Mesenchymal stem cell (in vitro differentiated cells and primary cell): ENCODE data around the gene EDA.

Experiments
- DNase-seq: peaks from one replicate; pipeline ENCODE4 v3.0.0-alpha.2; 2013
- H2AFZ ChIP-seq: one replicate; pipeline ENCODE4 v1.6.1; 2013; ENCODE audit warnings: low read depth, mild to moderate bottlenecking, control low read depth, inconsistent platforms, low read length, moderate library complexity
- H2AK5ac ChIP-seq: 2 replicates; pipeline ENCODE4 v1.6.1; 2013; ENCODE audit warnings: low read length, moderate library complexity, mild to moderate bottlenecking, inconsistent platforms; ENCODE audit not compliant: severe bottlenecking
- H2BK120ac ChIP-seq: one replicate; pipeline ENCODE4 v1.6.1; 2013; ENCODE audit warnings: low read depth, mild to moderate bottlenecking, inconsistent platforms, low read length, moderate library complexity
- H2BK12ac ChIP-seq, 2 experiments: one replicate each; pipeline ENCODE4 v1.6.1; 2013; ENCODE audit warnings: inconsistent platforms in 2 of 2, low read length in 2 of 2, mild to moderate bottlenecking in 2 of 2, moderate library complexity in 2 of 2, control low read depth in 1 of 2
- H2BK15ac ChIP-seq: one replicate; pipeline ENCODE4 v1.6.1; 2013; ENCODE audit warnings: mild to moderate bottlenecking, low read depth, inconsistent platforms; ENCODE audit not compliant: poor library complexity, severe bottlenecking
- H2BK5ac ChIP-seq: 2 replicates; pipeline ENCODE4 v1.6.1; 2013; ENCODE audit warnings: low read depth, mild to moderate bottlenecking, low read length, control low read depth, inconsistent platforms; ENCODE audit not compliant: poor library complexity, severe bottlenecking
- H3K14ac ChIP-seq, 2 experiments: one replicate each; pipeline ENCODE4 v1.6.1; 2013; ENCODE audit warnings: inconsistent platforms in 2 of 2, low read length in 2 of 2, control low read depth in 1 of 2, mild to moderate bottlenecking in 1 of 2, moderate library complexity in 1 of 2
- H3K18ac ChIP-seq, 2 experiments: one replicate each; pipeline ENCODE4 v1.6.1; 2013; ENCODE audit warnings: inconsistent platforms in 2 of 2, low read length in 2 of 2, control low read depth in 1 of 2, low read depth in 1 of 2, mild to moderate bottlenecking in 1 of 2
- H3K23ac ChIP-seq, 2 experiments: one replicate each; pipeline ENCODE4 v1.6.1; 2013; ENCODE audit warnings: inconsistent platforms in 2 of 2, low read length in 2 of 2, mild to moderate bottlenecking in 2 of 2, moderate library complexity in 2 of 2, control low read depth in 1 of 2
- H3K27ac ChIP-seq: 2 replicates; pipeline ENCODE4 v1.5.1; 2013; ENCODE audit warnings: mild to moderate bottlenecking, moderate library complexity, low read length, control low read depth, inconsistent platforms; ENCODE audit not compliant: poor library complexity, severe bottlenecking
- H3K27me3 ChIP-seq, 2 experiments: 2 replicates each; pipeline versions ENCODE4 v1.6.1 to v1.7.0; 2013; ENCODE audit warnings: low read length in 2 of 2, mild to moderate bottlenecking in 2 of 2, moderate library complexity in 2 of 2, control low read depth in 1 of 2, inconsistent platforms in 1 of 2; ENCODE audit not compliant: control insufficient read depth in 1 of 2, insufficient read depth in 1 of 2
- H3K36me3 ChIP-seq, 2 experiments: 2 replicates each; pipeline versions ENCODE4 v1.6.1 to v1.7.0; 2013; ENCODE audit warnings: low read length in 2 of 2, control low read depth in 1 of 2, inconsistent platforms in 1 of 2, low read depth in 1 of 2, mild to moderate bottlenecking in 1 of 2; ENCODE audit not compliant: insufficient read depth in 2 of 2, control insufficient read depth in 1 of 2
- H3K4ac ChIP-seq, 2 experiments: one replicate each; pipeline ENCODE4 v1.6.1; 2013; ENCODE audit warnings: inconsistent platforms in 2 of 2, low read length in 2 of 2, mild to moderate bottlenecking in 2 of 2, moderate library complexity in 2 of 2, control low read depth in 1 of 2, low read depth in 1 of 2
- H3K4me1 ChIP-seq: 2 replicates; pipeline ENCODE4 v1.6.1; 2013; ENCODE audit warnings: low read depth, low read length, control low read depth; ENCODE audit not compliant: control insufficient read depth, insufficient read depth
- H3K4me2 ChIP-seq: 2 replicates; pipeline ENCODE4 v1.6.1; 2013; ENCODE audit warnings: low read length, mild to moderate bottlenecking, inconsistent platforms; ENCODE audit not compliant: poor library complexity, severe bottlenecking
- H3K4me3 ChIP-seq, 2 experiments: 2 replicates each; pipeline versions ENCODE4 v1.5.1 to v1.7.0; 2013; ENCODE audit warnings: low read length in 2 of 2, mild to moderate bottlenecking in 2 of 2, control low read depth in 1 of 2, low read depth in 1 of 2; ENCODE audit not compliant: insufficient read depth in 1 of 2
- H3K79me1 ChIP-seq: replicated peaks from 2 replicates; pipeline ENCODE4 v1.6.1; 2013; ENCODE audit warnings: mild to moderate bottlenecking, control low read depth, low read length, inconsistent platforms; ENCODE audit not compliant: poor library complexity, severe bottlenecking
- H3K9ac ChIP-seq: 2 replicates; pipeline ENCODE4 v1.7.0; 2013; ENCODE audit warnings: mild to moderate bottlenecking, low read length, moderate library complexity
- H3K9me3 ChIP-seq: 2 replicates; pipeline ENCODE4 v1.7.0; 2013; ENCODE audit warnings: mild to moderate bottlenecking, low read length; ENCODE audit not compliant: control insufficient read depth
- H4K8ac ChIP-seq: one replicate; pipeline ENCODE4 v1.6.1; 2013; ENCODE audit warnings: inconsistent platforms, mild to moderate bottlenecking, low read length, moderate library complexity
- H4K91ac ChIP-seq: one replicate; pipeline ENCODE4 v1.6.1; 2013; ENCODE audit warnings: mild to moderate bottlenecking, low read length, inconsistent platforms
- WGBS: methylation state at CpG from one replicate; pipeline ENCODE4 v1.1.7; 2013; ENCODE audit warnings: mixed read lengths; 5-methylcytosine and 5-hydroxymethylcytosine counted together

The EDA gene

DNA sequence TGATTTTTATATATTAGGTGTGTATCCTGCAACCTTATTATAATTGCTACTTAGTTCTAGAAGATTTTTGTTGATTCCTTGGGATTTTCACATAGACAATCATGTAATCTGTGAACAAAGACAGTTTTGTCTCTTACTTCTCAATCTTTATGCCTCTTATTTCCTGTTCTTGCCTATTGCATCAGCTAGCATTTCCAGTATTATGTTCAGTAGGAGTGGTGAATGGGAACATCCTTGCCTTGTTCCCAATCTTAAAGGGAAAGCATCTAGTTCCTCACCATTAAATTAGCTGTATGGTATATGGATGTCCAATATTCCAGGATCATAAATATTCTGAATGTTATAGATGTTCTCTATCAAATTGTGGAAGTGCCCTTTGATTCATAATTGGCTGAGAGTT, 392.0 kb downstream of the EDA start:
- no peak overlapping the region for H4K91ac ChIP-seq
- H2BK5ac ChIP-seq: no peak overlapping the region
- no peak overlapping the region for H3K9ac ChIP-seq
- peaks cover 0 to 25% of the 10 kb centered on the region in 2 experiments for H3K27me3 ChIP-seq
- H3K4me2 ChIP-seq: no peak overlapping the region
- no peak overlapping the region for H3K23ac ChIP-seq
- no peaks in the 10 kb centered on the region for H3K36me3 ChIP-seq
- H4K8ac ChIP-seq: no peak overlapping the region
- no peak overlapping the region for H3K27ac ChIP-seq
- H3K18ac ChIP-seq: no peak overlapping the region
- no peak overlapping the region for H2AK5ac ChIP-seq
- H3K14ac ChIP-seq: no peak overlapping the region
- no peak overlapping the region for H3K4ac ChIP-seq
- no peaks in the 10 kb centered on the region for H3K4me1 ChIP-seq
- H2BK15ac ChIP-seq: no peak overlapping the region
- no peak overlapping the region for H2AFZ ChIP-seq
- no peak overlapping the region for H3K4me3 ChIP-seq
- no peak for DNase-seq
- no peak overlapping the region for H2BK12ac ChIP-seq
- no peak overlapping the region for H2BK120ac ChIP-seq
- H3K9me3 ChIP-seq: no peaks in the 10 kb centered on the region
- no peaks in the 10 kb centered on the region for H3K79me1 ChIP-seq

DNA sequence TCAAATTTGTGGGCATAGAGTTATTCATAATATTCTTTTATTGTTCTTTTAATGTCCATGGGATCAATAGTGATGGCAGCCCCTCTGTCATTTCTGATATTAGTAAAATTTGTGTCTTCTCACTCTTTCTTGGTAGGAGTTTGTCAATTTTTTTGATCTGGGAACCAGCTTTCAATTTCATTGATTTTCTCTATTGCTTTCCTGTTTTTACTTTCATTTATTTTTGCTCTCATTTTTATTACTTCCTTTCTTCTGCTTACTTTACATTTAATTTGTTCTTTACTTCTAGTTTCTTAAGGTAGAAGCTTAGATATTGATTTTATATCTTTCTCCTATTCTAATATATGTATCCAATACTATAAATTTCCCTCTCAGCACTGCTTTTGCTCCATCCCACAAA, 393.1 kb downstream of the EDA start:
- Histone ChIP-seq H3K23ac (no peak overlapping the region), H3K27me3 (peaks cover 0 to 30% of the 10 kb centered on the region in 2 experiments), H3K4ac (no peak overlapping the region), H3K36me3 (no peaks in the 10 kb centered on the region), H3K4me2 (no peak overlapping the region), H2AK5ac (no peak overlapping the region), H3K14ac (no peak overlapping the region), H2BK15ac (no peak overlapping the region), H2AFZ (no peak overlapping the region), H2BK12ac (no peak overlapping the region), H4K91ac (no peak overlapping the region), H3K79me1 (no peaks in the 10 kb centered on the region), H3K4me3 (no peak overlapping the region), H3K27ac (no peak overlapping the region), H4K8ac (no peak overlapping the region), H3K18ac (no peak overlapping the region), H3K4me1 (no peaks in the 10 kb centered on the region), H3K9me3 (no peaks in the 10 kb centered on the region), H3K9ac (no peak overlapping the region), H2BK5ac (no peak overlapping the region), H2BK120ac (no peak overlapping the region)
- no peak for DNase-seq

DNA sequence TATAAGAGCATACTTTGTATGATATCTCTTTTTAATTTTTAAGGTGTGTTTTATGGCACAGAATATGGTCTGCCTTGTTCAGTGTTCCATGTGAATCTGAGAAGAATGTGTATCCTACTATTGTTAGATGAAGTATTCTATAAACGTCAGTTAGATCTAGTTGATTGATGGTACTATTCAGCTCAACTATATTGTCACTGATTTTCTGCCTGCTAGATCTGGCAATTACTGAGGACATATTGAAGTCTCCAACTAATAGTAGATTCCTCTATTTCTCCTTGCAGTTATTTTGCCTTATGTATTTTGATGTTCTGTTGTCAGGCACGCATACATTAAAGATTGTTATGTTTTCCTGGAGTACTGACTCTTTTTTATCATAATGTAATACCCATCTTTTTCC, 394.1 kb downstream of the EDA start:
- Histone ChIP-seq H3K36me3 (no peaks in the 10 kb centered on the region), H3K4me2 (no peak overlapping the region), H3K27ac (no peak overlapping the region), H3K14ac (no peak overlapping the region), H2BK12ac (no peak overlapping the region), H3K23ac (no peak overlapping the region), H3K18ac (no peak overlapping the region), H2BK120ac (no peak overlapping the region), H2BK15ac (no peak overlapping the region), H2AFZ (no peak overlapping the region), H3K27me3 (peaks cover 0 to 38% of the 10 kb centered on the region in 2 experiments), H3K9me3 (no peaks in the 10 kb centered on the region), H3K4ac (no peak overlapping the region), H4K91ac (no peak overlapping the region), H3K4me1 (no peaks in the 10 kb centered on the region), H3K79me1 (no peaks in the 10 kb centered on the region), H4K8ac (no peak overlapping the region), H2BK5ac (no peak overlapping the region), H2AK5ac (no peak overlapping the region), H3K9ac (no peak overlapping the region), H3K4me3 (no peak overlapping the region)
- no peak for DNase-seq
- WGBS: no CpG with 5 or more reads among the region's 2 CpGs

DNA sequence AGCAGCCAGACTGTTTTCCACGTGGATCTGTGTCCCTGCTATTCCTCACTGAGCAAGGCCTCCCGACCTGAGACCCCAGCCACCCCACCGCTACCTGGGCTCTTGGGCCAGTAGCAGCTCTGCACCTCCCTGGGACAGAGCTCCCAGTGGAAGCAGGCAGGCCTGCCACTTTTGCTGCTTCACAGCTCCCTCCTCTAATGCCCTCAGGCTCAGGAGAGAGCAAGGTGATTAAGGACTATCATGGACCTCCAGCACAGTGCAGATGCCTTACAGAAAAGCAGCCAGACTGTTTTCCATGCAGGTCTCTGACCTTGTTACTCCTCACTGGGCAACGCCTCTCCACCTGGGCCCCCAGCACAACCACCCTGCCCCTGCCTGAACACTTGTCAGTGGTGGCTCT, 396.8 kb downstream of the EDA start:
- Histone ChIP-seq H2BK5ac (no peak overlapping the region), H3K14ac (no peak overlapping the region), H3K18ac (no peak overlapping the region), H3K4me3 (no peak overlapping the region), H2BK120ac (no peak overlapping the region), H2AK5ac (no peak overlapping the region), H3K4me1 (no peaks in the 10 kb centered on the region), H2AFZ (no peak overlapping the region), H3K36me3 (no peaks in the 10 kb centered on the region), H2BK12ac (no peak overlapping the region), H4K8ac (no peak overlapping the region), H3K4me2 (no peak overlapping the region), H4K91ac (no peak overlapping the region), H3K4ac (no peak overlapping the region), H3K27ac (no peak overlapping the region), H3K9ac (no peak overlapping the region), H3K23ac (no peak overlapping the region), H2BK15ac (no peak overlapping the region), H3K27me3 (peaks cover 0 to 38% of the 10 kb centered on the region in 2 experiments), H3K79me1 (no peaks in the 10 kb centered on the region), H3K9me3 (no peaks in the 10 kb centered on the region)
- WGBS: 64% methylated on average over 4 of the region's 4 CpGs
- DNase-seq: no peak
